IMR-90 (cell line): Measurements from ENCODE around the gene DMXL1. TPM values are rescaled to one million over a fixed set of nuclear protein-coding genes. Genes with fewer than 3 reads are reported as not detected.

ENCODE experiments used
- ATAC-seq: fragments of 200-7000 bp; cut with Tn5 transposase; 2 replicates; pipeline ENCODE4 v1.9.1; 2020; ENCODE audit warnings: low read depth, mild to moderate bottlenecking, moderate library complexity
- BruUV-seq: library from RNA; stranded (reverse); fragments of 400-500 nt; replicated peaks from 2 replicates; lab custom pipeline; 2021; lab: Mats Ljungman, UMichigan
- CTCF ChIA-PET: fragments of 300-600 bp; formaldehyde crosslinking; extraction: SDS; loops from one replicate; lab custom pipeline; 2021; ENCODE audit warnings: antibody characterized with exemption; lab: Yijun Ruan, JAX
- POLR2A ChIA-PET: fragments of 300-600 bp; sonication (Branson Sonifier 250); formaldehyde crosslinking; loops from one replicate; lab custom pipeline; 2022; ENCODE audit warnings: antibody characterized with exemption; ENCODE audit not compliant: unreplicated experiment; lab: Charles Lee
- DNase-seq: peaks from one replicate; pipeline ENCODE4 v3.0.0; 2013
- H2AFZ ChIP-seq: replicated peaks from 2 replicates; pipeline ENCODE3; 2013; ENCODE audit warnings: low read length, mild to moderate bottlenecking; ENCODE audit not compliant: poor library complexity
- H2AK5ac ChIP-seq: 2 replicates; pipeline ENCODE4 v1.6.1; 2013; ENCODE audit warnings: low read depth, low read length, inconsistent platforms
- H2AK9ac ChIP-seq: replicated peaks from 2 replicates; pipeline ENCODE3; 2013; ENCODE audit warnings: mild to moderate bottlenecking, low read depth, low read length, moderate library complexity; ENCODE audit not compliant: poor library complexity
- H2BK120ac ChIP-seq: 2 replicates; pipeline ENCODE4 v1.6.1; 2013; ENCODE audit warnings: low read depth, low read length, inconsistent platforms
- H2BK15ac ChIP-seq: 3 replicates; pipeline ENCODE4 v1.6.1; 2013; ENCODE audit warnings: low read depth, low read length, inconsistent platforms
- H2BK20ac ChIP-seq: 2 replicates; pipeline ENCODE4 v1.6.1; 2013; ENCODE audit warnings: low read depth, mild to moderate bottlenecking, inconsistent platforms, low read length, moderate library complexity
- H2BK5ac ChIP-seq: 2 replicates; pipeline ENCODE4 v1.6.1; 2013; ENCODE audit warnings: mild to moderate bottlenecking, low read depth, low read length, inconsistent platforms; ENCODE audit not compliant: poor library complexity, severe bottlenecking
- H3K14ac ChIP-seq: replicated peaks from 2 replicates; pipeline ENCODE4 v1.6.1; 2013; ENCODE audit warnings: low read depth, low read length, inconsistent platforms
- H3K18ac ChIP-seq: 2 replicates; pipeline ENCODE4 v1.6.1; 2013; ENCODE audit warnings: low read depth, low read length, control low read depth
- H3K23ac ChIP-seq: 2 replicates; pipeline ENCODE4 v1.6.1; 2013; ENCODE audit warnings: low read depth, low read length, inconsistent platforms
- H3K27ac ChIP-seq: 2 replicates; pipeline ENCODE4 v1.5.1; 2013; ENCODE audit warnings: mild to moderate bottlenecking, control low read depth, low read length; ENCODE audit not compliant: insufficient read depth
- H3K27me3 ChIP-seq: 2 replicates; pipeline ENCODE4 v1.6.1; 2013; ENCODE audit warnings: low read length; ENCODE audit not compliant: control insufficient read depth, insufficient read depth
- H3K36me3 ChIP-seq: 2 replicates; pipeline ENCODE4 v1.6.1; 2013; ENCODE audit warnings: low read length, mixed read lengths; ENCODE audit not compliant: control insufficient read depth, insufficient read depth
- H3K4ac ChIP-seq: 2 replicates; pipeline ENCODE4 v1.6.1; 2013; ENCODE audit warnings: low read depth, low read length, inconsistent platforms
- H3K4me1 ChIP-seq: 2 replicates; pipeline ENCODE4 v1.6.1; 2013; ENCODE audit warnings: low read length, mixed read lengths; ENCODE audit not compliant: control insufficient read depth, insufficient read depth
- H3K4me2 ChIP-seq: 2 replicates; pipeline ENCODE4 v1.6.1; 2013; ENCODE audit warnings: low read depth, mild to moderate bottlenecking, control low read depth, low read length, moderate library complexity
- H3K4me3 ChIP-seq: 2 replicates; pipeline ENCODE4 v1.5.1; 2013; ENCODE audit warnings: low read depth, mild to moderate bottlenecking, control low read depth, low read length, moderate library complexity; ENCODE audit not compliant: insufficient read depth
- H3K56ac ChIP-seq: 2 replicates; pipeline ENCODE4 v1.6.1; 2013; ENCODE audit warnings: low read length, inconsistent platforms; ENCODE audit not compliant: insufficient read depth; ENCODE audit errors: extremely low read depth
- H3K79me1 ChIP-seq, 2 experiments: 2 replicates each; pipeline ENCODE4 v1.6.1; 2013; ENCODE audit warnings: low read length in 2 of 2, inconsistent platforms in 1 of 2, low read depth in 1 of 2
- H3K9ac ChIP-seq: 2 replicates; pipeline ENCODE4 v1.6.1; 2013; ENCODE audit warnings: low read depth, low read length, control low read depth
- H3K9me1 ChIP-seq: 2 replicates; pipeline ENCODE4 v1.6.1; 2013; ENCODE audit warnings: low read length, inconsistent platforms; ENCODE audit not compliant: insufficient read depth
- H3K9me3 ChIP-seq: 2 replicates; pipeline ENCODE4 v1.6.1; 2013; ENCODE audit warnings: low read length; ENCODE audit not compliant: control insufficient read depth, insufficient read depth
- H4K20me1 ChIP-seq: 2 replicates; pipeline ENCODE4 v1.6.1; 2013; ENCODE audit warnings: low read length, inconsistent platforms; ENCODE audit not compliant: insufficient read depth
- H4K5ac ChIP-seq: 2 replicates; pipeline ENCODE4 v1.6.1; 2013; ENCODE audit warnings: mild to moderate bottlenecking, low read depth, low read length, control low read depth
- H4K8ac ChIP-seq, 2 experiments: 2 replicates each; pipeline ENCODE4 v1.6.1; 2013; ENCODE audit warnings: low read depth in 2 of 2, low read length in 2 of 2, control low read depth in 1 of 2, inconsistent platforms in 1 of 2
- H4K91ac ChIP-seq: 2 replicates; pipeline ENCODE4 v1.6.1; 2013; ENCODE audit warnings: low read depth, low read length, inconsistent platforms; ENCODE audit not compliant: insufficient read depth
- BHLHE40 ChIP-seq: fragments of 150-350 bp; IDR thresholded peaks from 2 replicates; pipeline ENCODE4 v1.6.1; 2016; ENCODE audit warnings: mild to moderate bottlenecking, low read depth, low read length
- CEBPB ChIP-seq: IDR thresholded peaks from 2 replicates; pipeline ENCODE4 v1.6.1; 2012; ENCODE audit warnings: low read depth, low read length, improper control_type of control experiment
- CHD1 ChIP-seq: IDR thresholded peaks from 2 replicates; pipeline ENCODE4 v1.6.1; 2012; ENCODE audit warnings: low read depth, low read length, improper control_type of control experiment
- CTCF ChIP-seq: conservative IDR thresholded peaks from 2 replicates; pipeline ENCODE4 v1.5.1; 2012; ENCODE audit warnings: mild to moderate bottlenecking, low read depth, low read length, improper control_type of control experiment
- MAFK ChIP-seq: IDR thresholded peaks from 2 replicates; pipeline ENCODE4 v1.6.1; 2012; ENCODE audit warnings: low read depth, low read length, improper control_type of control experiment
- RCOR1 ChIP-seq: IDR thresholded peaks from 2 replicates; pipeline ENCODE4 v1.6.1; 2012; ENCODE audit warnings: mild to moderate bottlenecking, low read length, improper control_type of control experiment; ENCODE audit not compliant: insufficient replicate concordance
- SMC3 ChIP-seq: fragments of 150-350 bp; IDR thresholded peaks from 2 replicates; pipeline ENCODE4 v1.6.1; 2016; ENCODE audit warnings: low read depth, mild to moderate bottlenecking, antibody characterized with exemption, low read length, moderate library complexity
- WGBS, 2 experiments: methylation state at CpG; one replicate each; pipeline versions ENCODE4 v1.1.5 to v1.1.7; 2013; ENCODE audit warnings: missing lambda C conversion rate in 2 of 2; ENCODE audit not compliant: insufficient read length in 1 of 2; ENCODE audit errors: extremely low coverage in 2 of 2; 5-methylcytosine and 5-hydroxymethylcytosine counted together
- dilution Hi-C: fragments of 300-500 bp; cut with HindIII; formaldehyde crosslinking; loops from one replicate; pipeline ENCODE4 v1.14.3; 2018; ENCODE audit warnings: low sequenced_read_pairs; ENCODE audit not compliant: unreplicated experiment
- in situ Hi-C: fragments of 300-500 bp; cut with MboI; formaldehyde crosslinking; loops from 3 replicates; pipeline ENCODE4 v1.14.3; 2019; ENCODE audit warnings: low sequenced_read_pairs, inconsistent platforms, mixed read lengths
- intact Hi-C: fragments of 100-400 bp; cut with micrococcal nuclease; formaldehyde crosslinking; loops from 2 replicates; pipeline ENCODE4 v1.10.0; 2022
- polyA plus RNA-seq, 3 experiments: library from polyadenylated mRNA; depleted of rRNA; stranded (reverse); fragments of >200 nt; gene quantifications; 2 replicates each; pipeline ENCODE4 v1.2.3, GENCODE V29; 2012; ENCODE audit warnings: low replicate concordance in 1 of 3
- total RNA-seq: library from RNA; depleted of rRNA; stranded (reverse); fragments of >200 nt; gene quantifications from 2 replicates; pipeline ENCODE4 v1.2.3, GENCODE V29; 2012

DMXL1 gene
- total and polyA plus RNA-seq, 2 of the 4 experiments (the other 2 are of a cell fraction) = 8.1 to 21.5 TPM

- no peak for DNase-seq
- H3K9me1 ChIP-seq = no peaks in the 10 kb centered on the region
- ATAC-seq = no peak
- peaks cover 2% of the 10 kb centered on the region; the same call in 1 of the 2 replicates for H3K4me1 ChIP-seq
- in situ Hi-C loops (no loop called here), intact Hi-C loops (no loop called here), dilution Hi-C loops (no loop called here)
- POLR2A ChIA-PET = no interaction called here
- no peak overlapping the region for H4K91ac ChIP-seq
- no peak overlapping the region for H3K23ac ChIP-seq
- H4K5ac ChIP-seq = no peak overlapping the region
- H3K56ac ChIP-seq = no peak overlapping the region
- H3K79me1 ChIP-seq = no peaks in the 10 kb centered on the region
- H4K20me1 ChIP-seq = no peaks in the 10 kb centered on the region
- H3K27me3 ChIP-seq = no peaks in the 10 kb centered on the region
- no peak overlapping the region for H3K4me3 ChIP-seq
- H2AFZ ChIP-seq = no peak overlapping the region
- H2AK5ac ChIP-seq = no peak overlapping the region
- no peak overlapping the region for H3K9ac ChIP-seq
- H2BK5ac ChIP-seq = no peak overlapping the region
- H3K9me3 ChIP-seq = no peaks in the 10 kb centered on the region
- no peak overlapping the region for H3K18ac ChIP-seq
- no peak overlapping the region for H3K4me2 ChIP-seq
- no peak overlapping the region for H3K14ac ChIP-seq
- no peak overlapping the region for H3K27ac ChIP-seq
- no peak overlapping the region for H3K4ac ChIP-seq
- H4K8ac ChIP-seq = no peak overlapping the region
- H3K36me3 ChIP-seq = no peaks in the 10 kb centered on the region
- H2AK9ac ChIP-seq = no peak overlapping the region
- BruUV-seq = no TSS peak
- no CpG with 5 or more reads among the region's 2 CpGs for WGBS, 2 experiments
- CTCF ChIA-PET = interaction anchor here (0.6 kb wide), 2 partner anchors 598 to 1403 kb away, joined by 3 read pairs; no protein-coding TSS in a partner anchor
- H2BK20ac ChIP-seq = no peak overlapping the region
- TF ChIP-seq BHLHE40 (no peak), MAFK (no peak), CHD1 (no peak), CTCF (no peak), CEBPB (no peak), SMC3 (no peak), RCOR1 (no peak)
- H2BK15ac ChIP-seq = no peak overlapping the region
- H2BK120ac ChIP-seq = no peak overlapping the region
Observed at GRCh38 chr5:119048246-119048645, 22.6 kb upstream of the DMXL1 start.
